H9 (cell line): ENCODE data around the gene MORF4L2. TPM values are rescaled to one million over a fixed set of nuclear protein-coding genes. Genes with fewer than 3 reads are reported as not detected.

Source experiments
- DNase-seq: peaks from one replicate; pipeline ENCODE4 v3.0.0-alpha.2; 2017
- H2AFZ ChIP-seq: one replicate; pipeline ENCODE4 v1.6.1; 2013; ENCODE audit warnings: mild to moderate bottlenecking, low read length, control low read depth, moderate library complexity
- H2AK5ac ChIP-seq: 2 replicates; pipeline ENCODE4 v1.6.1; 2013; ENCODE audit warnings: low read length, control low read depth, mixed read lengths; ENCODE audit not compliant: insufficient read length
- H2BK120ac ChIP-seq: one replicate; pipeline ENCODE4 v1.6.1; 2013; ENCODE audit warnings: low read depth, mild to moderate bottlenecking, low read length, control low read depth, inconsistent platforms; ENCODE audit not compliant: poor library complexity, severe bottlenecking
- H2BK12ac ChIP-seq: 2 replicates; pipeline ENCODE4 v1.6.1; 2013; ENCODE audit warnings: low read length, control low read depth, mixed read lengths, low read depth; ENCODE audit not compliant: insufficient read length
- H2BK15ac ChIP-seq: 2 replicates; pipeline ENCODE4 v1.6.1; 2013; ENCODE audit warnings: low read depth, low read length, control low read depth
- H2BK20ac ChIP-seq: one replicate; pipeline ENCODE4 v1.6.1; 2013; ENCODE audit warnings: low read depth, mild to moderate bottlenecking, low read length, control low read depth, inconsistent platforms; ENCODE audit not compliant: poor library complexity, severe bottlenecking
- H2BK5ac ChIP-seq: 2 replicates; pipeline ENCODE4 v1.6.1; 2013; ENCODE audit warnings: low read length, control low read depth, mixed read lengths; ENCODE audit not compliant: insufficient read length
- H3K14ac ChIP-seq: 2 replicates; pipeline ENCODE4 v1.6.1; 2013; ENCODE audit warnings: low read length, control low read depth; ENCODE audit not compliant: insufficient read depth
- H3K18ac ChIP-seq: 2 replicates; pipeline ENCODE4 v1.6.1; 2013; ENCODE audit warnings: low read depth, mild to moderate bottlenecking, mixed read lengths, low read length, control low read depth; ENCODE audit not compliant: insufficient read length
- H3K23ac ChIP-seq: 2 replicates; pipeline ENCODE4 v1.6.1; 2013; ENCODE audit warnings: low read length, control low read depth, mixed read lengths, low read depth; ENCODE audit not compliant: insufficient read length
- H3K23me2 ChIP-seq: 2 replicates; pipeline ENCODE4 v1.6.1; 2013; ENCODE audit warnings: low read depth, mild to moderate bottlenecking, mixed read lengths, low read length, control low read depth; ENCODE audit not compliant: insufficient read length, poor library complexity, severe bottlenecking
- H3K27ac ChIP-seq: 2 replicates; pipeline ENCODE4 v1.5.1; 2013; ENCODE audit warnings: low read length, control low read depth, mixed read lengths, low read depth; ENCODE audit not compliant: insufficient read length
- H3K27me3 ChIP-seq: 2 replicates; pipeline ENCODE4 v1.6.1; 2013; ENCODE audit warnings: low read length, control low read depth, inconsistent platforms; ENCODE audit not compliant: insufficient read depth
- H3K4ac ChIP-seq: 2 replicates; pipeline ENCODE4 v1.6.1; 2013; ENCODE audit warnings: low read depth, mild to moderate bottlenecking, control low read depth, inconsistent platforms, low read length, moderate library complexity
- H3K4me1 ChIP-seq: 2 replicates; pipeline ENCODE4 v1.6.1; 2013; ENCODE audit warnings: low read length, control low read depth, inconsistent platforms; ENCODE audit not compliant: insufficient read depth
- H3K4me2 ChIP-seq: 2 replicates; pipeline ENCODE4 v1.6.1; 2013; ENCODE audit warnings: low read length, control low read depth, mixed read lengths; ENCODE audit not compliant: insufficient read length, insufficient read depth
- H3K56ac ChIP-seq: 2 replicates; pipeline ENCODE4 v1.6.1; 2013; ENCODE audit warnings: low read depth, mild to moderate bottlenecking, mixed read lengths, low read length, control low read depth; ENCODE audit not compliant: insufficient read length
- H3K79me1 ChIP-seq: 2 replicates; pipeline ENCODE4 v1.6.1; 2013; ENCODE audit warnings: low read depth, mild to moderate bottlenecking, moderate library complexity, low read length, control low read depth, inconsistent platforms; ENCODE audit not compliant: insufficient read depth, poor library complexity, severe bottlenecking
- H3K79me2 ChIP-seq: 2 replicates; pipeline ENCODE4 v1.6.1; 2013; ENCODE audit warnings: low read length, control low read depth, inconsistent platforms; ENCODE audit not compliant: insufficient read depth
- H3K9ac ChIP-seq: 2 replicates; pipeline ENCODE4 v1.6.1; 2013; ENCODE audit warnings: low read length, control low read depth, mixed read lengths; ENCODE audit not compliant: insufficient read length; ENCODE audit errors: extremely low read depth
- H3K9me3 ChIP-seq: one replicate; pipeline ENCODE4 v1.6.1; 2013; ENCODE audit warnings: low read depth, low read length, inconsistent platforms; ENCODE audit not compliant: control insufficient read depth
- H3T11ph ChIP-seq: one replicate; pipeline ENCODE4 v1.6.1; 2013; ENCODE audit warnings: mild to moderate bottlenecking, low read length, control low read depth, inconsistent platforms
- H4K20me1 ChIP-seq: one replicate; pipeline ENCODE4 v1.6.1; 2013; ENCODE audit not compliant: control insufficient read depth, insufficient read length, insufficient read depth
- H4K5ac ChIP-seq: 2 replicates; pipeline ENCODE4 v1.6.1; 2013; ENCODE audit warnings: low read depth, mild to moderate bottlenecking, mixed read lengths, low read length, control low read depth; ENCODE audit not compliant: insufficient read length
- H4K8ac ChIP-seq: replicated peaks from 2 replicates; pipeline ENCODE4 v1.6.1; 2013; ENCODE audit warnings: low read length, control low read depth, mixed read lengths, low read depth; ENCODE audit not compliant: insufficient read length
- H4K91ac ChIP-seq: 2 replicates; pipeline ENCODE4 v1.6.1; 2013; ENCODE audit warnings: low read depth, mild to moderate bottlenecking, moderate library complexity, mixed read lengths, low read length, control low read depth; ENCODE audit not compliant: insufficient read length
- H3K27ac Mint-ChIP-seq, 3 experiments: 2 replicates in 2 of 3; 3 replicates in 1 of 3; pipeline ENCODE4 v1.8.0; 2020 to 2021; ENCODE audit warnings: mixed read lengths in 3 of 3, mild to moderate bottlenecking in 1 of 3, moderate library complexity in 1 of 3
- H3K27me3 Mint-ChIP-seq: 2 replicates; pipeline ENCODE4 v1.8.0; 2021; ENCODE audit warnings: low read depth, mild to moderate bottlenecking, moderate library complexity, mixed read lengths
- H3K36me3 Mint-ChIP-seq, 3 experiments: 2 replicates in 2 of 3; 3 replicates in 1 of 3; pipeline ENCODE4 v1.8.0; 2020 to 2021; ENCODE audit warnings: low read depth in 3 of 3, mixed read lengths in 3 of 3; ENCODE audit not compliant: insufficient read depth in 1 of 3
- H3K4me1 Mint-ChIP-seq, 2 experiments: 2 replicates each; pipeline ENCODE4 v1.8.0; 2020; ENCODE audit warnings: mixed read lengths in 2 of 2
- H3K4me3 Mint-ChIP-seq, 2 experiments: 2 replicates in 1 of 2; 3 replicates in 1 of 2; pipeline ENCODE4 v1.8.0; 2020 to 2021; ENCODE audit warnings: mild to moderate bottlenecking in 2 of 2, mixed read lengths in 2 of 2, moderate library complexity in 1 of 2
- H3K9me3 Mint-ChIP-seq, 2 experiments: 2 replicates in 1 of 2; 3 replicates in 1 of 2; pipeline ENCODE4 v1.8.0; 2020; ENCODE audit warnings: mild to moderate bottlenecking in 2 of 2, mixed read lengths in 2 of 2, moderate library complexity in 1 of 2
- CTCF ChIP-seq: fragments of 200-600 bp; sonication (generic); conservative IDR thresholded peaks from 3 replicates; pipeline ENCODE4 v1.8.0; 2021; ENCODE audit warnings: antibody characterized with exemption, mild to moderate bottlenecking
- total RNA-seq: library from RNA; stranded (reverse); gene quantifications from 2 replicates; pipeline ENCODE4 v1.2.1, GENCODE V29; 2021

Gene MORF4L2
- total RNA-seq, 1 experiment from 2014 or later = 378 TPM

GRCh38 chrX:103626855-103627254 is 59.6 kb downstream of the MORF4L2 start:
- Histone ChIP-seq H3T11ph (no peak overlapping the region), H2BK5ac (no peak overlapping the region), H4K91ac (no peak overlapping the region), H2BK120ac (no peak overlapping the region), H2BK20ac (no peak overlapping the region), H3K9me3 (no peaks in the 10 kb centered on the region), H2AK5ac (no peak overlapping the region), H3K23me2 (peaks cover 4% of the 10 kb centered on the region), H2BK12ac (no peak overlapping the region), H3K27ac (no peak overlapping the region), H4K8ac (no peak overlapping the region), H2AFZ (no peak overlapping the region), H3K79me1 (no peaks in the 10 kb centered on the region), H3K27me3 (no peaks in the 10 kb centered on the region), H3K56ac (no peak overlapping the region), H3K4me1 (no peaks in the 10 kb centered on the region; the same call in 1 of the 2 replicates), H2BK15ac (no peak overlapping the region), H3K9ac (no peak overlapping the region), H3K4ac (no peak overlapping the region), H4K5ac (no peak overlapping the region), H4K20me1 (no peaks in the 10 kb centered on the region), H3K18ac (no peak overlapping the region), H3K23ac (no peak overlapping the region), H3K4me2 (no peak overlapping the region), H3K14ac (no peak overlapping the region), H3K79me2 (no peaks in the 10 kb centered on the region)
- no peak for DNase-seq
- TF ChIP-seq CTCF = no peak
- Mint-ChIP-seq H3K9me3 (peaks cover 0 to 19% of the 10 kb centered on the region in 2 experiments; a peak in 2 of 5 replicates), H3K36me3 (no peaks in the 10 kb centered on the region), H3K27me3 (no peaks in the 10 kb centered on the region), H3K27ac (no peak overlapping the region), H3K4me1 (peaks cover 6 to 11% of the 10 kb centered on the region in 2 experiments; a peak in 3 of 4 replicates), H3K4me3 (no peak overlapping the region)

Other genes with a start within 250 kb of the MORF4L2 start
- gene RAB40A, start 167.2 kb downstream of the MORF4L2 start, total RNA-seq = not detected in 2 replicates
- gene TCEAL4, start 101.2 kb downstream of the MORF4L2 start, total RNA-seq = 49.9 and 53.0 TPM in 2 replicates
- 10.3 and 11.1 TPM in 2 replicates for gene TCEAL3, start 78.7 kb downstream of the MORF4L2 start, total RNA-seq
- gene TCEAL1, start 57.7 kb downstream of the MORF4L2 start, total RNA-seq = 3.0 and 4.1 TPM in 2 replicates
- 0.55 and 0.64 TPM in 2 replicates for gene TMEM31, start 24.2 kb upstream of the MORF4L2 start, total RNA-seq
- gene PLP1, start 90.1 kb upstream of the MORF4L2 start, total RNA-seq = 86.3 and 88.3 TPM in 2 replicates
- gene RAB9B, start 145.6 kb upstream of the MORF4L2 start, total RNA-seq = 0.15 and 0.31 TPM in 2 replicates